Measurements from ENCODE around the gene SUGCT. TPM values are rescaled to one million over a fixed set of nuclear protein-coding genes. Genes with fewer than 3 reads are reported as not detected.

The SUGCT gene
- total RNA-seq, 2 experiments from 2014 or later = 0.81 to 1.2 TPM

DNA sequence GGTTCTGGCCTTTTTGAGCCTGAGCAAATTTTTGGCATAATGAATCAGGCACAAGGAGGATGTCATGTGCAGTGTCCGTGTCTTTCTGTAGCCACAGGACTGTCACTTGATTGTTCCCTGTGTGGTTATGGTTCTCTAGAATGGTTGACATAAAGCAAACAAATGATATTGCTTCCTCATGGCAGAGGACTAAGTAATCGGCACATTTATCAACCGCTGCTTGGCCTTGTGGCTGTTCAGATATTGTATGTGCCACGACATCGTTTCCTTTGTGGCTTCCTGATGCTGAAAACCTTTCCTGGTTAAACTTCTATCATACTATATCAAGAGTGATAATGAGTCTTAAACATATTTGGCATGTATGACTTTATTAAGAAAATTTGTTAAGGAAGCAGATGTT, 598.8 kb downstream of the SUGCT start:
- no peak for DNase-seq
- no peaks in the 10 kb centered on the region for H3K36me3 Mint-ChIP-seq (ENCODE audit: low read depth)
- H3K27me3 Mint-ChIP-seq (ENCODE audit: low read depth) = no peaks in the 10 kb centered on the region
- intact Hi-C loops (cut with micrococcal nuclease) = no loop called here
- peaks cover 2% of the 10 kb centered on the region for H3K9me3 Mint-ChIP-seq
- H3K4me3 Mint-ChIP-seq = no peak overlapping the region
- CTCF ChIA-PET = no interaction called here
- H3K27ac Mint-ChIP-seq = no peak overlapping the region
- peaks cover 4% of the 10 kb centered on the region for H3K4me1 Mint-ChIP-seq (ENCODE audit: low read depth)

DNA sequence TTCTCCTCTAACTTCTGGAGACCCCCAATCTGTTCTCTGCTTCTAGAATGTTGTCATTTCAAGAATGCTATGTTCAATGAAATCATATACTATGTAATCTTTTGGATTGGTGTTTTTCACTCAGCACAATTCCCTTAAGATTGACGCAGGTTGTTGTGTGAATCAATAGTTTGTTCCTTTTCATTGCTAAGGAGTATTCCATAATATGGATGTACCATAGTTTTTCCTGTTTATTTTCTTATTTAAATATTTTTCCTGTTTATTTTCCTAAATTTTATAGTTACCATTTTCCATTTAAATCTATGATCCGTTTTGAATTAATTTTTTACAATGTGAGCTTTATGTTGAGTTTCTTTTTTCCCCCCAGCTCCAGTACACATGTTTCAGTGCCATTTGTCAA, 604.5 kb downstream of the SUGCT start:
- DNase-seq = no peak
- Mint-ChIP-seq H3K36me3 (ENCODE audit: low read depth) (no peaks in the 10 kb centered on the region), H3K27me3 (ENCODE audit: low read depth) (no peaks in the 10 kb centered on the region), H3K27ac (no peak overlapping the region), H3K9me3 (peaks cover 2% of the 10 kb centered on the region), H3K4me1 (ENCODE audit: low read depth) (no peaks in the 10 kb centered on the region), H3K4me3 (no peak overlapping the region)
- CTCF ChIA-PET = no interaction called here
- intact Hi-C loops (cut with micrococcal nuclease) = no loop called here

DNA sequence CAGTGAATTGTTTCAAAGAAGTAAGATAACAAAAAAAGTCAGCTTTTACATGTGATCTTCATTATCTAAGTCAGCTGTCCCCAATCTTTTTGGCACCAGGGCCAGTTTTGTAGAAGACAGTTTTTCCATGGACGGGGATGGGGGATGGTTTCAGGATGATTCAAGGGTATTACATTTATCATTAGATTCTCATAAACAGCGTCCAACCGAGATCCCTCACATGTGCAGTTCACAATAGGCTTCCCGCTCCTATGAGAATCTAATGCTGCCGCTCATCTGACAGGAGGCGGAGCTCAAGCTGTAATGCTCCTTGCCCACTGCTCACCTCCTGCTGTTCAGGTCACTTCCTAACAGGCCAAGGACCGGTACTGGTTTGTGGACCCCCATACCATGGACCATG, 607.5 kb downstream of the SUGCT start:
- CTCF ChIA-PET = no interaction called here
- no peaks in the 10 kb centered on the region for H3K36me3 Mint-ChIP-seq (ENCODE audit: low read depth)
- no peaks in the 10 kb centered on the region for H3K9me3 Mint-ChIP-seq
- no peak overlapping the region for H3K4me3 Mint-ChIP-seq
- H3K27me3 Mint-ChIP-seq (ENCODE audit: low read depth) = no peaks in the 10 kb centered on the region
- DNase-seq = no peak
- no peak overlapping the region for H3K27ac Mint-ChIP-seq
- intact Hi-C loops (cut with micrococcal nuclease) = no loop called here
- H3K4me1 Mint-ChIP-seq (ENCODE audit: low read depth) = no peaks in the 10 kb centered on the region

DNA sequence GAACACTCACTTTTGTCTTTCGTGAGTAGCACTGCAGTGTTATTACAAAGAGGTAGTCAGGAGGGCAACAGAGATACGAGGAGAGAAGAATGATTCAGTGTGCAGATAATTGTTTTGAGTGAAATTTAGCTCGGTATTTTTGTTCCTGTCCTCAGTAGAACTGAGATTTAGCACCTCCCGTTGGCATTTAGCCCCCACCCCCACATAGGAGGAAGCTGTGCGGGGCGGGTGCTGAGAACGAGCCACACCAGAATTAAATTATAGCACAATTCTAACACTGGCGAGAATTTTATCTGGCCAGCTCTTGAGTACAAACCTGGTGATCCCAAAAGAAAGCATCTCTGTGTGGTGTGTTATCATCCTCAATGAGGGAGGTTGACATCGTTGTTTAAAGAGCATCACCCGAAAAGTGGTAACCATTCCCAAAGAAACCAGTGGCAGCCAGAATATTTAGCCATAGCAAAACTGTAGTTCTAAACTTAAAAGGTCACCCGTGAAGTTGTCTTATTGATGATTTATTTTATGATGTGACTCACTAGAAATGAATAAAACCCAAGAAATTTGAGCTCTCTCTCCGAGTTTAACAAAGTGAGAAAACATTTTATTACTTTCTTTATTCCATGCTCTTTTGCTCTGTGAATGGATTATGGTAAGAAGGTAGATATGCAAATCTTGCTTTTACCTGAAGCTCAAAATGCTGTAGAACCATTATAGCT, 612.2 kb downstream of the SUGCT start:
- intact Hi-C loops (cut with micrococcal nuclease) = no loop called here
- no peaks in the 10 kb centered on the region for H3K36me3 Mint-ChIP-seq (ENCODE audit: low read depth)
- no peak overlapping the region for H3K27ac Mint-ChIP-seq
- no peak for DNase-seq
- CTCF ChIA-PET = no interaction called here
- H3K27me3 Mint-ChIP-seq (ENCODE audit: low read depth) = no peaks in the 10 kb centered on the region
- H3K4me3 Mint-ChIP-seq = no peak overlapping the region
- no peaks in the 10 kb centered on the region for H3K9me3 Mint-ChIP-seq
- H3K4me1 Mint-ChIP-seq (ENCODE audit: low read depth) = no peaks in the 10 kb centered on the region

- no peaks in the 10 kb centered on the region for H3K4me1 Mint-ChIP-seq (ENCODE audit: low read depth)
These were observed 613.1 kb downstream of the SUGCT start for GRCh38 chr7:40747856-40748255.

DNA sequence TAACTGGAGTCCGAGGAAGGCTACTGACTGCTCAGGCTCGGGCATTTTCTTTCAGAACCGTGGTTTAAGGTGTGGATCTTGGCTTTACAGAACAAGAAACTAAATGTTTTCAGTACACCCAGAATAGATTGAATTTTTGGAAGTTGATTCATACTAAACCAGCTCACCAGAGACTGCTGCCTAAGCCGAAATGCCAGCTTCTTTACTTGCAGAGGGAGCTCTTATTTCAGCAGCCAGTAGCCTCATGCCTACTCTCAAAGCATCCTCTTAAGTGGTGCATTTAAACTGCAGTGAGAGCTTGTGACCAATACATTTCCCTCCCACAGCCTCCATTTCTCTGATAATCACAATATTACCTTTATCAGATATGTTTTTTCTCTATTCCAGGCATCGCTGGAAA, 615.1 kb downstream of the SUGCT start:
- Mint-ChIP-seq H3K4me3 (no peak overlapping the region), H3K4me1 (ENCODE audit: low read depth) (no peaks in the 10 kb centered on the region), H3K36me3 (ENCODE audit: low read depth) (no peaks in the 10 kb centered on the region), H3K9me3 (no peaks in the 10 kb centered on the region), H3K27ac (no peak overlapping the region), H3K27me3 (ENCODE audit: low read depth) (no peaks in the 10 kb centered on the region)
- CTCF ChIA-PET = no interaction called here
- DNase-seq = no peak
- intact Hi-C loops (cut with micrococcal nuclease) = no loop called here

More at GRCh38 chr7:40747856-40748255, 613.1 kb downstream of the SUGCT start:
- Mint-ChIP-seq H3K36me3 (ENCODE audit: low read depth) (no peaks in the 10 kb centered on the region), H3K4me3 (no peak overlapping the region), H3K27me3 (ENCODE audit: low read depth) (no peaks in the 10 kb centered on the region), H3K27ac (no peak overlapping the region), H3K9me3 (no peaks in the 10 kb centered on the region)
- intact Hi-C loops (cut with micrococcal nuclease) = no loop called here
- CTCF ChIA-PET = no interaction called here
- DNase-seq = no peak

DNA sequence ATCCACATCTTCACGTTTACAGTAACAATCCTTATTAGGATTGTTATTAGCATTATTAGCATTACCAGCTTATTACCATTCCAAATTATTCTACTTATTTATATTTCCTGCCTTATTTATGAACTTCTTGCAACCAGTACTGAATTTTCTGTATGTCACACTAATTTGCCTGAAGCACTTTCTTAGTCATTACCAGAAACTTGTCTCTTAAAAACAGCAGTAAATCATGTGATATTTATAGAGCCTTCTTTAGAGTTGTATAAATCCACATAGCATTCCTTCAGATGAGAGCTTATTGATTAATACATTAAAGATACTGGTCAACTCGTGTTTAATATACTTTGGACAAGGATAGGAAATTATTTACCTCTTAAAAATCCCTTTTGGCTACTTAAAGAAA, 618.6 kb downstream of the SUGCT start:
- intact Hi-C loops (cut with micrococcal nuclease) = no loop called here
- CTCF ChIA-PET = no interaction called here
- H3K36me3 Mint-ChIP-seq (ENCODE audit: low read depth) = no peaks in the 10 kb centered on the region
- no peaks in the 10 kb centered on the region for H3K27me3 Mint-ChIP-seq (ENCODE audit: low read depth)
- no peaks in the 10 kb centered on the region for H3K4me1 Mint-ChIP-seq (ENCODE audit: low read depth)
- H3K4me3 Mint-ChIP-seq = no peak overlapping the region
- no peaks in the 10 kb centered on the region for H3K9me3 Mint-ChIP-seq
- DNase-seq = no peak
- H3K27ac Mint-ChIP-seq = no peak overlapping the region

DNA sequence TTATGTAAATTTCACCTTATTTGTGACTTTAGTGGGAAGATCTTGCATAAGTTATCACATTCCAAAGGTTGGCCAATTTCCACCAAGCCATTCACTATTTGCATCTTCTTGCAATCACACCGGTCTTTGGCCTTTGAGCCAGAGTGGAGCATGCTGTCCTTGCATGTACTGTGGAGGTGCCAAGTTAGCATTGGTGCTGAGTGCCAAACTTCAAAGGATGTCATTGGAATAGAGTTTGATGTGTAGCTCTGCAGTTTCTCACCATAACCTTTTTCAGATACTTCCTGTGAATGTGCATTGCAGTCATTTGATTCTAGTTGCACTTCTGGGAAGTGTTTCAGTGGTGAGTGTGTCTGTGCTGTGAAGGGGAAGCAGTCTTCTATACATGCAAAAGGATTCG, 620.6 kb downstream of the SUGCT start:
- intact Hi-C loops (cut with micrococcal nuclease) = no loop called here
- H3K9me3 Mint-ChIP-seq = no peaks in the 10 kb centered on the region
- CTCF ChIA-PET = no interaction called here
- H3K4me3 Mint-ChIP-seq = no peak overlapping the region
- no peaks in the 10 kb centered on the region for H3K27me3 Mint-ChIP-seq (ENCODE audit: low read depth)
- no peak overlapping the region for H3K27ac Mint-ChIP-seq
- no peaks in the 10 kb centered on the region for H3K36me3 Mint-ChIP-seq (ENCODE audit: low read depth)
- no peaks in the 10 kb centered on the region for H3K4me1 Mint-ChIP-seq (ENCODE audit: low read depth)
- no peak for DNase-seq

GRCh38 chr7:40757109-40757508, 622.3 kb downstream of the SUGCT start:
- H3K4me3 Mint-ChIP-seq = no peak overlapping the region
- no peaks in the 10 kb centered on the region for H3K9me3 Mint-ChIP-seq
- no peaks in the 10 kb centered on the region for H3K4me1 Mint-ChIP-seq (ENCODE audit: low read depth)
- no peak overlapping the region for H3K27ac Mint-ChIP-seq
- DNase-seq = no peak
- CTCF ChIA-PET = no interaction called here
- H3K36me3 Mint-ChIP-seq (ENCODE audit: low read depth) = no peaks in the 10 kb centered on the region
- H3K27me3 Mint-ChIP-seq (ENCODE audit: low read depth) = no peaks in the 10 kb centered on the region
- intact Hi-C loops (cut with micrococcal nuclease) = no loop called here

DNA sequence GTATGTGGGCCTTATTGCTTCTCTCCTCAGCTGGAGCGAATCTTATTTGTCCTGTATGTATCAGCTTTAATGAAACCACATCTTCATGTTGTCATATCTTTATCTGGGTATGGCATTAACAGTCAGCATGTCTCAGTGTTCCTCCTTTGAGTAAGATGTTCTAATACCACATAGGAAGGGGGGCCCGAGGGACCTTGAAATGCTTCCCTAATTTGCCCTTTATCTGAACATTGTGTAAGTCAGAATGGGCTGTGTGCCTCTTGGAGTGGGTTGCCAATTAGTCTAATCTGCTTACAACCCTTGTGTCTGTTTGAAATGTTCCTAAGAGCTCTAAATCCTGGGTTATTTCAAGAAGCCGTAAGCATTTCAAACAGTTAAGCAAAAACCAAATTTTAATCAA, 623.8 kb downstream of the SUGCT start:
- H3K4me1 Mint-ChIP-seq (ENCODE audit: low read depth) = no peaks in the 10 kb centered on the region
- no peaks in the 10 kb centered on the region for H3K27me3 Mint-ChIP-seq (ENCODE audit: low read depth)
- no peaks in the 10 kb centered on the region for H3K36me3 Mint-ChIP-seq (ENCODE audit: low read depth)
- no peak overlapping the region for H3K27ac Mint-ChIP-seq
- H3K9me3 Mint-ChIP-seq = no peaks in the 10 kb centered on the region
- no peak overlapping the region for H3K4me3 Mint-ChIP-seq
- DNase-seq = no peak
- CTCF ChIA-PET = no interaction called here
- intact Hi-C loops (cut with micrococcal nuclease) = no loop called here

- DNase-seq = no peak
- Mint-ChIP-seq H3K4me3 (no peak overlapping the region), H3K36me3 (ENCODE audit: low read depth) (no peaks in the 10 kb centered on the region), H3K4me1 (ENCODE audit: low read depth) (no peaks in the 10 kb centered on the region), H3K27ac (no peak overlapping the region), H3K9me3 (no peaks in the 10 kb centered on the region), H3K27me3 (ENCODE audit: low read depth) (no peaks in the 10 kb centered on the region)
- intact Hi-C loops (cut with micrococcal nuclease) = no loop called here
- CTCF ChIA-PET = no interaction called here
These were observed 625.6 kb downstream of the SUGCT start for GRCh38 chr7:40760293-40760964.

DNA sequence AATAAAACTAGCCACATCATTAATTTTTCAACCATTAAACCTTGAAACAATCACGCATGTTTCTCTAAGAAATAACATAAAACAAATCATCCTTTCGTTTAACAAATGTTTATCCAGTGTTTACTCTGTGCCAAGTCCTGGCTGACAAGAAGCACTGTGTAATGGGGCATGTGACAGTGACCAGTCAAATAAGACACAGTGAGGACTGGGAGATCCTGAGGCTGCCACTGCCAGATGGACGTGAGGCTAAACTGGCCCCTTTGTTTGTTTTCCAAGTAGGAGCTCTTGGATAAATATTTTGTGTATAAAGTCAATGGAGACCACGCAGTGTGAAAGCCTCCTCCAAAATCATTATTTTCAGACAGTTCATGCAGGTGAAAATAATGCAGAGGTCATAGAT, 626.2 kb downstream of the SUGCT start:
- H3K9me3 Mint-ChIP-seq = no peaks in the 10 kb centered on the region
- CTCF ChIA-PET = no interaction called here
- intact Hi-C loops (cut with micrococcal nuclease) = no loop called here
- no peak overlapping the region for H3K27ac Mint-ChIP-seq
- no peaks in the 10 kb centered on the region for H3K36me3 Mint-ChIP-seq (ENCODE audit: low read depth)
- H3K4me1 Mint-ChIP-seq (ENCODE audit: low read depth) = no peaks in the 10 kb centered on the region
- H3K4me3 Mint-ChIP-seq = no peak overlapping the region
- H3K27me3 Mint-ChIP-seq (ENCODE audit: low read depth) = no peaks in the 10 kb centered on the region
- no peak for DNase-seq

GRCh38 chr7:40761762-40762560, 627.2 kb downstream of the SUGCT start:
- Mint-ChIP-seq H3K27ac (no peak overlapping the region), H3K4me1 (ENCODE audit: low read depth) (no peaks in the 10 kb centered on the region), H3K36me3 (ENCODE audit: low read depth) (no peaks in the 10 kb centered on the region), H3K27me3 (ENCODE audit: low read depth) (no peaks in the 10 kb centered on the region), H3K9me3 (no peaks in the 10 kb centered on the region), H3K4me3 (no peak overlapping the region)
- CTCF ChIA-PET = no interaction called here
- intact Hi-C loops (cut with micrococcal nuclease) = no loop called here
- DNase-seq = no peak

Data from activated naive CD4-positive, alpha-beta T cell treated with anti-CD3 and anti-CD28 coated beads for 36 hours (primary cell).